ENCODE measurements around the gene SPECC1. TPM values are rescaled to one million over a fixed set of nuclear protein-coding genes. Genes with fewer than 3 reads are reported as not detected.

Gene SPECC1
- total RNA-seq, 1 experiment from 2014 or later, result 103 TPM

DNA sequence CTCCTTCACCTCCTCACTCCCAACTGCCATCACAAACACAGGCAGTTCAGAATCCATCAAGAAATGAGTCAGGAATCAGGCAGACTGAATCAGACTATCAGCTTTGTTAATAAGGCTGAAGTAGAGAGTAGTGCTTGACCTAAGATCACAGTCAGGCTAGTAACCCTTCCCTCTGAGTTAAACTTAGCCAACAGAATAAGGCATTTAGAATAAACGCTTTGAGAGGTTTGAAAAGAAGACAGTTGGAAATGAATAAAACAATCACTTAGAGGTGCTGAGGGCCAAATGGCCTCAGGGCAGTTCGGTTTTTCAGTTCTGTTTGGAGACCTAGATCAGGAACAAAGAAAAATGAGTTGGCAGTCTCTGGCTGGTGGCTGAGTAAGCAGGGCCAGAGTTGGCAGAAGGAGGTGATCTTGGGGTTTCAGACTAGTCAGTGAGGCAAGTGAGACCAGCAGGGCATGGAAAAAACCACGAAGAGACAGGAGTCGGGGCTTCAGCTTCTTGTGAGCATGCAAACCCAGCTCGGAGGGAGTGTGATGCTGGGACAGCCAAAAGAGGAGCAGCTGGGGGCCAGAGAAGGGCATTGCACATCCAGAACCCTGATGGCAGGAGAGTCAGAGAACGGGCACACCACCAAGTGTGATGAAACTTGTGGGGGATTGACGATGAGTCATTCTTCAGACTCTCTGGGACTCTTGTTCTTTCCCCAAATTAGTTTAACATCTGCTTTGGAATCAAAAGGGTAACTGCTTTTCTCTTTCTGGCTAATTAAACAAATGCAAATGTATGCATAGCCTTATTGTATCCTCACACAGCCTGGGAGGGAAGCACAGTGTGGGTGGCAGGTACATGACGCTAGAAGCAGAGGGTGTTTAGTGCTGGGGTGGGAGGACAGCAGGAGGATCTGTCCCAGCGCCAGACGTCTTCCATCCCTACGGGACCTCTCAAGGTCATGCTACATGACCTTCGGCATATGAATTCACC is 54.8 kb downstream of the SPECC1 start:
- Mint-ChIP-seq H3K36me3 (no peaks in the 10 kb centered on the region), H3K27ac (peak overlapping the region; percentile 29), H3K4me1 (peaks cover 16% of the 10 kb centered on the region), H3K4me3 (no peak overlapping the region), H3K9me3 (0 out of 2 replicates have a peak, but pooled peaks cover 2% of the 10 kb centered on the region), H3K27me3 (ENCODE audit: low read depth) (no peaks in the 10 kb centered on the region)
- CTCF ChIA-PET, result interaction anchor here (0.6 to 1.4 kb wide), 4 partner anchors 31 to 71 kb away, joined by 3 to 4 read pairs (median 3); partner anchors contain the start of gene SPECC1
- TF ChIP-seq ESRRA (CRISPR knock-in tag; IDR thresholded peaks at IDR 0.05; ENCODE audit: borderline replicate concordance) (peak; percentile 60; the same call in 1 of the 2 replicates), KAT7 (CRISPR knock-in tag; IDR thresholded peaks at IDR 0.05; ENCODE audit: borderline replicate concordance) (no peak)
- POLR2A ChIA-PET, result no interaction called here
- peak; percentile 59 for ATAC-seq
- DNase-seq (ENCODE audit: low spot score), result no peak

DNA sequence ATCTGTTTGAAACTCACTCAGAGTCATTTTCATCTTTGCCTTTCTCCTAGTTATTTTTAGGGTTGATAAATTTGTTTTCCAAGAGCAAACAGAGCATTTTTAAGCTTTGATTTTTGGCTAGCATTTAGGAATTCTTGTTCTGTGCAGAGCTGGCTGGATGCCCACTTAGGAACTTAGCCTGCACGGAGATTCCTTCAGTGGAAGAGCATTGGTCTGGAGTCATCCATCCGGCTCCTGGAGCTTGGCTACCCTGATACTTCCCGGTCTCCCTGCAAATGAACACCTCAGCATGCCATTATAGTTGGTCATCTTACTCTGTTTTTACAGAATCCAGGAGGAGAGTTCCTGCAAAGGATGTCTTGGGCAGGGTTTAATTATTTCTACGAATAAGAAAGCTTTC is 57.1 kb downstream of the SPECC1 start:
- no peak for TF ChIP-seq EMX1 (CRISPR knock-in tag; IDR thresholded peaks at IDR 0.05)
- TF ChIP-seq, protein P1, sequence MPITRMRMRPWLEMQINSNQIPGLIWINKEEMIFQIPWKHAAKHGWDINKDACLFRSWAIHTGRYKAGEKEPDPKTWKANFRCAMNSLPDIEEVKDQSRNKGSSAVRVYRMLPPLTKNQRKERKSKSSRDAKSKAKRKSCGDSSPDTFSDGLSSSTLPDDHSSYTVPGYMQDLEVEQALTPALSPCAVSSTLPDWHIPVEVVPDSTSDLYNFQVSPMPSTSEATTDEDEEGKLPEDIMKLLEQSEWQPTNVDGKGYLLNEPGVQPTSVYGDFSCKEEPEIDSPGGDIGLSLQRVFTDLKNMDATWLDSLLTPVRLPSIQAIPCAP (CRISPR knock-in tag; IDR thresholded peaks at IDR 0.05), result no peak
- TF ChIP-seq FOXP1 (CRISPR knock-in tag; IDR thresholded peaks at IDR 0.05; ENCODE audit: borderline replicate concordance), result no peak
- TF ChIP-seq, protein P2, sequence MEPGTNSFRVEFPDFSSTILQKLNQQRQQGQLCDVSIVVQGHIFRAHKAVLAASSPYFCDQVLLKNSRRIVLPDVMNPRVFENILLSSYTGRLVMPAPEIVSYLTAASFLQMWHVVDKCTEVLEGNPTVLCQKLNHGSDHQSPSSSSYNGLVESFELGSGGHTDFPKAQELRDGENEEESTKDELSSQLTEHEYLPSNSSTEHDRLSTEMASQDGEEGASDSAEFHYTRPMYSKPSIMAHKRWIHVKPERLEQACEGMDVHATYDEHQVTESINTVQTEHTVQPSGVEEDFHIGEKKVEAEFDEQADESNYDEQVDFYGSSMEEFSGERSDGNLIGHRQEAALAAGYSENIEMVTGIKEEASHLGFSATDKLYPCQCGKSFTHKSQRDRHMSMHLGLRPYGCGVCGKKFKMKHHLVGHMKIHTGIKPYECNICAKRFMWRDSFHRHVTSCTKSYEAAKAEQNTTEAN (CRISPR knock-in tag; IDR thresholded peaks at IDR 0.05), result no peak
- TF ChIP-seq, protein P3, sequence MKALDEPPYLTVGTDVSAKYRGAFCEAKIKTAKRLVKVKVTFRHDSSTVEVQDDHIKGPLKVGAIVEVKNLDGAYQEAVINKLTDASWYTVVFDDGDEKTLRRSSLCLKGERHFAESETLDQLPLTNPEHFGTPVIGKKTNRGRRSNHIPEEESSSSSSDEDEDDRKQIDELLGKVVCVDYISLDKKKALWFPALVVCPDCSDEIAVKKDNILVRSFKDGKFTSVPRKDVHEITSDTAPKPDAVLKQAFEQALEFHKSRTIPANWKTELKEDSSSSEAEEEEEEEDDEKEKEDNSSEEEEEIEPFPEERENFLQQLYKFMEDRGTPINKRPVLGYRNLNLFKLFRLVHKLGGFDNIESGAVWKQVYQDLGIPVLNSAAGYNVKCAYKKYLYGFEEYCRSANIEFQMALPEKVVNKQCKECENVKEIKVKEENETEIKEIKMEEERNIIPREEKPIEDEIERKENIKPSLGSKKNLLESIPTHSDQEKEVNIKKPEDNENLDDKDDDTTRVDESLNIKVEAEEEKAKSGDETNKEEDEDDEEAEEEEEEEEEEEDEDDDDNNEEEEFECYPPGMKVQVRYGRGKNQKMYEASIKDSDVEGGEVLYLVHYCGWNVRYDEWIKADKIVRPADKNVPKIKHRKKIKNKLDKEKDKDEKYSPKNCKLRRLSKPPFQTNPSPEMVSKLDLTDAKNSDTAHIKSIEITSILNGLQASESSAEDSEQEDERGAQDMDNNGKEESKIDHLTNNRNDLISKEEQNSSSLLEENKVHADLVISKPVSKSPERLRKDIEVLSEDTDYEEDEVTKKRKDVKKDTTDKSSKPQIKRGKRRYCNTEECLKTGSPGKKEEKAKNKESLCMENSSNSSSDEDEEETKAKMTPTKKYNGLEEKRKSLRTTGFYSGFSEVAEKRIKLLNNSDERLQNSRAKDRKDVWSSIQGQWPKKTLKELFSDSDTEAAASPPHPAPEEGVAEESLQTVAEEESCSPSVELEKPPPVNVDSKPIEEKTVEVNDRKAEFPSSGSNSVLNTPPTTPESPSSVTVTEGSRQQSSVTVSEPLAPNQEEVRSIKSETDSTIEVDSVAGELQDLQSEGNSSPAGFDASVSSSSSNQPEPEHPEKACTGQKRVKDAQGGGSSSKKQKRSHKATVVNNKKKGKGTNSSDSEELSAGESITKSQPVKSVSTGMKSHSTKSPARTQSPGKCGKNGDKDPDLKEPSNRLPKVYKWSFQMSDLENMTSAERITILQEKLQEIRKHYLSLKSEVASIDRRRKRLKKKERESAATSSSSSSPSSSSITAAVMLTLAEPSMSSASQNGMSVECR (CRISPR knock-in tag; IDR thresholded peaks at IDR 0.05; ENCODE audit: borderline replicate concordance), result no peak
- TF ChIP-seq JAZF1 (CRISPR knock-in tag; IDR thresholded peaks at IDR 0.05), result no peak
- TF ChIP-seq, protein P4, sequence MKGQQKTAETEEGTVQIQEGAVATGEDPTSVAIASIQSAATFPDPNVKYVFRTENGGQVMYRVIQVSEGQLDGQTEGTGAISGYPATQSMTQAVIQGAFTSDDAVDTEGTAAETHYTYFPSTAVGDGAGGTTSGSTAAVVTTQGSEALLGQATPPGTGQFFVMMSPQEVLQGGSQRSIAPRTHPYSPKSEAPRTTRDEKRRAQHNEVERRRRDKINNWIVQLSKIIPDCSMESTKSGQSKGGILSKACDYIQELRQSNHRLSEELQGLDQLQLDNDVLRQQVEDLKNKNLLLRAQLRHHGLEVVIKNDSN (CRISPR knock-in tag; IDR thresholded peaks at IDR 0.05), result no peak
- no peak for TF ChIP-seq KAT7 (CRISPR knock-in tag; IDR thresholded peaks at IDR 0.05; ENCODE audit: borderline replicate concordance)
- no peak for TF ChIP-seq ZBTB21 (CRISPR knock-in tag; IDR thresholded peaks at IDR 0.05; ENCODE audit: borderline replicate concordance)
- no peak for TF ChIP-seq ZNF423 (CRISPR knock-in tag; IDR thresholded peaks at IDR 0.05)
- TF ChIP-seq ZNF396 (CRISPR knock-in tag; IDR thresholded peaks at IDR 0.05; ENCODE audit: borderline replicate concordance), result no peak
- TF ChIP-seq TEAD1 (CRISPR knock-in tag; IDR thresholded peaks at IDR 0.05), result no peak
- TF ChIP-seq OVOL2 (CRISPR knock-in tag; IDR thresholded peaks at IDR 0.05; ENCODE audit: borderline replicate concordance), result no peak
- TF ChIP-seq MYBL2 (CRISPR knock-in tag; IDR thresholded peaks at IDR 0.05), result no peak
- TF ChIP-seq, protein P5, sequence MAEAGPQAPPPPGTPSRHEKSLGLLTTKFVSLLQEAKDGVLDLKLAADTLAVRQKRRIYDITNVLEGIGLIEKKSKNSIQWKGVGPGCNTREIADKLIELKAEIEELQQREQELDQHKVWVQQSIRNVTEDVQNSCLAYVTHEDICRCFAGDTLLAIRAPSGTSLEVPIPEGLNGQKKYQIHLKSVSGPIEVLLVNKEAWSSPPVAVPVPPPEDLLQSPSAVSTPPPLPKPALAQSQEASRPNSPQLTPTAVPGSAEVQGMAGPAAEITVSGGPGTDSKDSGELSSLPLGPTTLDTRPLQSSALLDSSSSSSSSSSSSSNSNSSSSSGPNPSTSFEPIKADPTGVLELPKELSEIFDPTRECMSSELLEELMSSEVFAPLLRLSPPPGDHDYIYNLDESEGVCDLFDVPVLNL (CRISPR knock-in tag; IDR thresholded peaks at IDR 0.05; ENCODE audit: borderline replicate concordance, low read depth), result no peak
- TF ChIP-seq TEAD4 (CRISPR knock-in tag; IDR thresholded peaks at IDR 0.05), result no peak
- no peak overlapping the region for H3K4me3 Mint-ChIP-seq
- DNase-seq (ENCODE audit: low spot score) (no peak), ATAC-seq (no peak)
- H3K27me3 Mint-ChIP-seq (ENCODE audit: low read depth), result no peaks in the 10 kb centered on the region
- no peak overlapping the region for H3K27ac Mint-ChIP-seq
- CTCF ChIA-PET, result interaction anchor here (2.3 kb wide), 1 partner anchor 29 kb away, joined by 6 read pairs; no protein-coding TSS in a partner anchor
- H3K9me3 Mint-ChIP-seq, result 0 out of 2 replicates have a peak, but pooled peaks cover 2% of the 10 kb centered on the region
- peaks cover 16% of the 10 kb centered on the region for H3K4me1 Mint-ChIP-seq
- H3K36me3 Mint-ChIP-seq, result no peaks in the 10 kb centered on the region
- POLR2A ChIA-PET, result no interaction called here
